ENCODE results near the gene C21orf91.

Gene C21orf91

DNA sequence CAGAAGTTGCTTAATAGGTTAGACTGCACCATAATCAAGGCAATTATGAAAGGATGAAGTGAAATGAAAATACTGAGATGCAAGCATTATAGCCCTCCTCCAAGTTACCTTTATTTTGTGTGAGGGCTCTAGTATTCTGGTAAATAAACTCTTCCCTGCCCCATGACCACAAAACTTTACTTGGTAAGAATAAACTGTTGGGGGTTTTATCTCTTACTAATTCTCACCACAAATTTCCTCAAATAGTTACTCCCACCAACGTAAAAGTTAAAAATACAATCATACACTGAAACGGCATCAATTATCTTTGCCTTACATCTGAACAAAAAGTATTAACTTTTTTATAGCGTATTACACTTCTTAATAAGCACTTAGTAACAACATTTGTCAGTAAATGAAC lies 29.5 kb downstream of the C21orf91 start:
- Histone ChIP-seq H2AFZ (ENCODE audit: low read length) (no peak overlapping the region), H3K36me3 (ENCODE audit: insufficient read depth, low read length) (peaks cover 56% of the 10 kb centered on the region), H3K4me2 (ENCODE audit: low read depth, low read length, poor library complexity, severe bottlenecking) (peak overlapping the region; percentile 75), H3K9ac (ENCODE audit: low read depth, low read length, poor library complexity, severe bottlenecking) (peak overlapping the region; percentile 66), H3K79me2 (ENCODE audit: insufficient read depth, low read length) (peaks cover 39% of the 10 kb centered on the region), H3K9me2 (replicated peaks; ENCODE audit: low read depth, low read length) (no peaks in the 10 kb centered on the region), H3K4me1 (ENCODE audit: insufficient read depth, low read length, poor library complexity, severe bottlenecking) (peaks cover 97% of the 10 kb centered on the region), H4K20me1 (ENCODE audit: insufficient read depth, low read length, poor library complexity, severe bottlenecking) (no peaks in the 10 kb centered on the region), H3K4me3 (ENCODE audit: low read length, poor library complexity, severe bottlenecking) (peak overlapping the region; percentile 65), H3F3A (ENCODE audit: low read depth) (peaks cover 16% of the 10 kb centered on the region), H3K9me3 (ENCODE audit: insufficient read depth, low read depth, low read length) (no peaks in the 10 kb centered on the region; the same call in 1 of the 2 replicates), H3K27me3 (ENCODE audit: insufficient read depth, low read length, poor library complexity, severe bottlenecking) (no peaks in the 10 kb centered on the region)
- TF ChIP-seq EZH2phosphoT487 (IDR thresholded peaks at IDR 0.05; ENCODE audit: borderline replicate concordance), result no peak
- TF ChIP-seq, protein P1, sequence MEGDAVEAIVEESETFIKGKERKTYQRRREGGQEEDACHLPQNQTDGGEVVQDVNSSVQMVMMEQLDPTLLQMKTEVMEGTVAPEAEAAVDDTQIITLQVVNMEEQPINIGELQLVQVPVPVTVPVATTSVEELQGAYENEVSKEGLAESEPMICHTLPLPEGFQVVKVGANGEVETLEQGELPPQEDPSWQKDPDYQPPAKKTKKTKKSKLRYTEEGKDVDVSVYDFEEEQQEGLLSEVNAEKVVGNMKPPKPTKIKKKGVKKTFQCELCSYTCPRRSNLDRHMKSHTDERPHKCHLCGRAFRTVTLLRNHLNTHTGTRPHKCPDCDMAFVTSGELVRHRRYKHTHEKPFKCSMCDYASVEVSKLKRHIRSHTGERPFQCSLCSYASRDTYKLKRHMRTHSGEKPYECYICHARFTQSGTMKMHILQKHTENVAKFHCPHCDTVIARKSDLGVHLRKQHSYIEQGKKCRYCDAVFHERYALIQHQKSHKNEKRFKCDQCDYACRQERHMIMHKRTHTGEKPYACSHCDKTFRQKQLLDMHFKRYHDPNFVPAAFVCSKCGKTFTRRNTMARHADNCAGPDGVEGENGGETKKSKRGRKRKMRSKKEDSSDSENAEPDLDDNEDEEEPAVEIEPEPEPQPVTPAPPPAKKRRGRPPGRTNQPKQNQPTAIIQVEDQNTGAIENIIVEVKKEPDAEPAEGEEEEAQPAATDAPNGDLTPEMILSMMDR (conservative IDR thresholded peaks at IDR 0.05; ENCODE audit: low read length), result no peak

DNA sequence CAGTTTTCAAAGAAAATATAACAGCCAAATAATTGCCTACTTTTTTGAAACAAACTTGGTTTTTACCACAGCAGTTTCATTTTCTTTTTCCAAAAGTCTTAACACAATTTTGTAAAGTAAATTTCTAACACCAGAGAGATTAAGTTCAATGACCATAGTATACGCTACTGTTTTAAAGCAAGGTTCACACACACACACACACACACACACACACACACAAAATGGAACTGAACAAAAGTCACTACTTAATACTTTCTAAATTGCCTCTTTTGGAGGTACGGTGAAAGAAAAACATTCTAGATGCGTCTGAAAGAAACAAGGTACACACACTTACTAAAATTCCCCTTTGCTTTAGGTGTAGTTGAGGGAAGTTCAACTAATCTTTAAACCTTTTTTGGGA lies 30.1 kb downstream of the C21orf91 start:
- TF ChIP-seq, protein P1 (conservative IDR thresholded peaks at IDR 0.05; ENCODE audit: low read length), result no peak
- TF ChIP-seq EZH2phosphoT487 (IDR thresholded peaks at IDR 0.05; ENCODE audit: borderline replicate concordance), result no peak
- peak overlapping the region; percentile 65 for H3K4me3 ChIP-seq (ENCODE audit: low read length, poor library complexity, severe bottlenecking)
- no peaks in the 10 kb centered on the region for H3K27me3 ChIP-seq (ENCODE audit: insufficient read depth, low read length, poor library complexity, severe bottlenecking)
- H3K9me2 ChIP-seq (replicated peaks; ENCODE audit: low read depth, low read length), result no peaks in the 10 kb centered on the region
- H3K4me2 ChIP-seq (ENCODE audit: low read depth, low read length, poor library complexity, severe bottlenecking), result peak overlapping the region; percentile 75
- peak overlapping the region; percentile 66 for H3K9ac ChIP-seq (ENCODE audit: low read depth, low read length, poor library complexity, severe bottlenecking)
- no peaks in the 10 kb centered on the region for H4K20me1 ChIP-seq (ENCODE audit: insufficient read depth, low read length, poor library complexity, severe bottlenecking)
- H3K4me1 ChIP-seq (ENCODE audit: insufficient read depth, low read length, poor library complexity, severe bottlenecking), result peaks cover 97% of the 10 kb centered on the region
- peaks cover 33% of the 10 kb centered on the region for H3K79me2 ChIP-seq (ENCODE audit: insufficient read depth, low read length)
- no peaks in the 10 kb centered on the region; the same call in 1 of the 2 replicates for H3K9me3 ChIP-seq (ENCODE audit: insufficient read depth, low read depth, low read length)
- H2AFZ ChIP-seq (ENCODE audit: low read length), result no peak overlapping the region
- peaks cover 21% of the 10 kb centered on the region for H3F3A ChIP-seq (ENCODE audit: low read depth)
- H3K36me3 ChIP-seq (ENCODE audit: insufficient read depth, low read length), result peaks cover 50% of the 10 kb centered on the region

DNA sequence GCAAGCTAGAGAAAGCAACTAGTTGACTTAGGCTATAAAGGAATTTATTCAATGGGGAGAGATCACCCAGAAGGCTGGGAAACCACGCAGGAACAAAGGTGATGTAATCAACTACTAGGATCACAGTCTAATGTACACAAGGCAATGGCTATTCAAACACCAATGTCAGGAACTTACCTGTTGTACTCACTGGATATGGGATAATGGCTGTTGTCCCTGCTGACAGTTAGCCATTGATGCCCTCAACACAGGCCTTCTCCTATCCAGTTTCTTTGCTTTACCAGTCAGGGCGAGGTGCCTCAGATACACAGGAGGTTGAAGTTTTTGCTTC lies 32.3 kb downstream of the C21orf91 start:
- Histone ChIP-seq H3K4me1 (ENCODE audit: insufficient read depth, low read length, poor library complexity, severe bottlenecking) (peaks cover 99% of the 10 kb centered on the region), H3K4me3 (ENCODE audit: low read length, poor library complexity, severe bottlenecking) (no peak overlapping the region), H3K9ac (ENCODE audit: low read depth, low read length, poor library complexity, severe bottlenecking) (peak overlapping the region; percentile 66), H3F3A (ENCODE audit: low read depth) (peaks cover 35% of the 10 kb centered on the region), H2AFZ (ENCODE audit: low read length) (no peak overlapping the region), H4K20me1 (ENCODE audit: insufficient read depth, low read length, poor library complexity, severe bottlenecking) (no peaks in the 10 kb centered on the region), H3K9me2 (replicated peaks; ENCODE audit: low read depth, low read length) (no peaks in the 10 kb centered on the region), H3K27me3 (ENCODE audit: insufficient read depth, low read length, poor library complexity, severe bottlenecking) (no peaks in the 10 kb centered on the region), H3K36me3 (ENCODE audit: insufficient read depth, low read length) (peaks cover 29% of the 10 kb centered on the region), H3K79me2 (ENCODE audit: insufficient read depth, low read length) (peaks cover 15% of the 10 kb centered on the region; the same call in 1 of the 2 replicates), H3K9me3 (ENCODE audit: insufficient read depth, low read depth, low read length) (no peaks in the 10 kb centered on the region; the same call in 1 of the 2 replicates), H3K4me2 (ENCODE audit: low read depth, low read length, poor library complexity, severe bottlenecking) (peak overlapping the region; percentile 75)
- no peak for TF ChIP-seq EZH2phosphoT487 (IDR thresholded peaks at IDR 0.05; ENCODE audit: borderline replicate concordance)
- TF ChIP-seq, protein P1 (conservative IDR thresholded peaks at IDR 0.05; ENCODE audit: low read length), result no peak

Measured in Loucy (cell line).